Heart left ventricle (tissue), 16 donors: ENCODE results near the gene XAB2. TPM values are rescaled to one million over a fixed set of nuclear protein-coding genes. Genes with fewer than 3 reads are reported as not detected.

Experiments
- ATAC-seq, 4 donors: fragments of 200-7000 bp; cut with Tn5 transposase; one replicate each; pipeline ENCODE4 v1.9.1; 2020 to 2022; ENCODE audit warnings: moderate library complexity in 4 of 4, mild to moderate bottlenecking in 3 of 4, moderate number of reproducible peaks in 1 of 4
- DNase-seq, 5 donors: peaks; one replicate each; pipeline ENCODE4 v3.0.0-alpha.2; 2020
- H3K27ac ChIP-seq, 12 donors: fragments of 200-600 bp; sonication (generic) in 4 of 12; one replicate each; pipeline versions ENCODE4 v1.5.0 to v1.8.0; 2016 to 2022; ENCODE audit warnings: mild to moderate bottlenecking in 2 of 12
- H3K27me3 ChIP-seq, 9 donors: fragments of 200-600 bp; sonication (generic) in 2 of 9; one replicate each; pipeline versions ENCODE4 v1.5.1 to v1.8.0; 2016 to 2022; ENCODE audit warnings: mild to moderate bottlenecking in 3 of 9
- H3K36me3 ChIP-seq, 9 donors: fragments of 200-600 bp; sonication (generic) in 2 of 9; one replicate each; pipeline versions ENCODE4 v1.5.0 to v1.8.0; 2018 to 2022; ENCODE audit warnings: mild to moderate bottlenecking in 2 of 9
- H3K4me1 ChIP-seq, 12 donors: fragments of 200-600 bp; sonication (generic) in 4 of 12; one replicate each; pipeline versions ENCODE4 v1.5.0 to v1.8.0; 2016 to 2022; ENCODE audit warnings: mild to moderate bottlenecking in 3 of 12
- H3K4me3 ChIP-seq, 12 donors: fragments of 200-600 bp; sonication (generic) in 4 of 12; one replicate each; pipeline versions ENCODE4 v1.5.0 to v1.8.0; 2017 to 2022; ENCODE audit warnings: mild to moderate bottlenecking in 9 of 12, moderate library complexity in 4 of 12
- H3K9me3 ChIP-seq, 12 donors: fragments of 200-600 bp; sonication (generic) in 4 of 12; one replicate each; pipeline versions ENCODE4 v1.5.0 to v1.8.0; 2016 to 2022; ENCODE audit warnings: mild to moderate bottlenecking in 1 of 12
- CTCF ChIP-seq, 12 donors: fragments of 200-600 bp; sonication (generic) in 4 of 12; IDR thresholded peaks; one replicate each; pipeline versions ENCODE4 v1.5.0 to v1.8.0; 2018 to 2022; ENCODE audit warnings: antibody characterized with exemption in 12 of 12, mild to moderate bottlenecking in 5 of 12
- POLR2A ChIP-seq, 2 donors: fragments of 450-650 bp; IDR thresholded peaks; one replicate each; pipeline ENCODE4 v1.6.1; 2017; ENCODE audit warnings: antibody characterized with exemption in 2 of 2, mild to moderate bottlenecking in 2 of 2, moderate library complexity in 2 of 2
- WGBS, 4 donors: extraction: QIAGEN DNeasy Blood & Tissue Kit in 2 of 4; methylation state at CpG; one replicate each; pipeline versions ENCODE4 v1.1.5 to v1.1.7; 2013 to 2018; 5-methylcytosine and 5-hydroxymethylcytosine counted together
- intact Hi-C, 10 donors: fragments of 100-400 bp; cut with DNase I; formaldehyde crosslinking; loops; one replicate each; pipeline versions ENCODE4 v1.11.1 to v1.14.2; 2022
- polyA plus RNA-seq, 2 donors: library from polyadenylated mRNA; stranded (reverse); fragments of 200-250 nt; gene quantifications; one replicate each; pipeline ENCODE4 v1.2.3, GENCODE V29; 2013
- total RNA-seq, 9 donors: library from RNA; depleted of rRNA in 2 of 9; stranded (reverse); fragments of >200 nt in 2 of 9; fragmentation: NEBNext Ultra II Directional in 3 of 9; extraction: Animal tissue kit (Norgen Biotek cat#: 25700) in 3 of 9; gene quantifications; one replicate each; pipeline versions ENCODE4 v1.1.0 to v1.2.4, GENCODE V29; 2016 to 2023
- donor health status: ischemic (EF 13 %, LVEDD 7.1; RV severe dilation, severe dysfunction).
- donor health status: healthy with polysubstance abuse.
- donor health status: DM: no; HTN: yes; CAD: no.
- donor health status: DM: no; HTN: no; CAD: no.
- donor health status: ischemic (EF 25% LVEDD 6.9; RV normal size, moderate dysfunction).
- donor health status: ischemic (EF 25% LVEDD 5.7; RV mildly dilated, moderate dysfunction).
- donor health status: healthy.
- donor health status: DM: yes; HTN: yes; CAD: no.
- donor health status: ischemic (EF 35%, LVEDD 5.7; RV mildly dilated, moderate dysfunction).
- donor health status: nonischemic (EF 11% LVEDD 7.7; RV severe dilation, severe dysfunction).
- donor health status: DM: yes; HTN: yes; CAD: no.
- donor health status: PGD.
- donor health status: ischemic (EF 29% LVEDD 5.4; RV normal size, mild dysfunction).
- donor health status: nonischemic (EF 23%, LVEDD 6.1; RV moderate dilation, normal function).

The XAB2 gene
- total and polyA plus RNA-seq, 11 donors, result 16.3 to 36.2 (median 23.6) TPM

GRCh38 chr19:7658219-7658686, 28.9 kb upstream of the XAB2 start:
- no peaks in the 10 kb centered on the region for H3K9me3 ChIP-seq
- DNase-seq (no peak), ATAC-seq (no peak)
- TF ChIP-seq CTCF (IDR thresholded peaks at IDR 0.05) (no peak), POLR2A (IDR thresholded peaks at IDR 0.05) (no peak)
- peak overlapping the region in 1 of 12 donors; percentile 5 for H3K4me3 ChIP-seq
- H3K4me1 ChIP-seq, result peaks cover 0 to 27% (median 0%) of the 10 kb centered on the region in 12 donors
- 33 to 40% (median 35%) methylated on average over 9 of the region's 9 CpGs for WGBS, 4 donors
- peak overlapping the region in 1 of 12 donors; percentile 56 for H3K27ac ChIP-seq
- peaks cover 0 to 22% (median 0%) of the 10 kb centered on the region in 9 donors for H3K27me3 ChIP-seq
- H3K36me3 ChIP-seq, result no peaks in the 10 kb centered on the region
- intact Hi-C loops, result loop anchor here in 3 of 10 donors (10.0 kb wide), 3 partner anchors 137 to 247 kb away; partner anchors contain the start of gene MAP2K7 (in 1 of the 3)

- intact Hi-C loops, result loop anchor here in 3 of 10 donors (10.0 kb wide), 3 partner anchors 138 to 248 kb away; partner anchors contain the start of gene MAP2K7 (in 1 of the 3)
- DNase-seq (no peak), ATAC-seq (peak in 2 of 4 donors; percentile 46 to 70)
- Histone ChIP-seq H3K4me1 (peaks cover 0 to 31% (median 0%) of the 10 kb centered on the region in 12 donors), H3K27me3 (peaks cover 0 to 13% (median 0%) of the 10 kb centered on the region in 9 donors), H3K27ac (peak overlapping the region in 1 of 12 donors; percentile 56), H3K36me3 (no peaks in the 10 kb centered on the region), H3K4me3 (no peak overlapping the region), H3K9me3 (no peaks in the 10 kb centered on the region)
- no peak for TF ChIP-seq CTCF (IDR thresholded peaks at IDR 0.05)
- no peak for TF ChIP-seq POLR2A (IDR thresholded peaks at IDR 0.05)
- 37 to 43% (median 39%) methylated on average over 11 to 14 of the region's 14 CpGs for WGBS, 4 donors
Observed at GRCh38 chr19:7657131-7657751, 27.9 kb upstream of the XAB2 start.

- no peak overlapping the region for H3K27ac ChIP-seq
- peaks cover 0 to 6% (median 0%) of the 10 kb centered on the region in 9 donors for H3K27me3 ChIP-seq
- WGBS, 4 donors, result 54 to 61% (median 58%) methylated on average over 8 of the region's 8 CpGs
- H3K4me1 ChIP-seq, result peaks cover 0 to 33% (median 0%) of the 10 kb centered on the region in 12 donors
- TF ChIP-seq POLR2A (IDR thresholded peaks at IDR 0.05) (no peak), CTCF (IDR thresholded peaks at IDR 0.05) (no peak)
- no peaks in the 10 kb centered on the region for H3K9me3 ChIP-seq
- H3K36me3 ChIP-seq, result no peaks in the 10 kb centered on the region
- DNase-seq (no peak), ATAC-seq (no peak)
- H3K4me3 ChIP-seq, result no peak overlapping the region
- intact Hi-C loops, result loop anchor here in 3 of 10 donors (10.0 kb wide), 3 partner anchors 139 to 249 kb away; partner anchors contain the start of gene MAP2K7 (in 1 of the 3)
Observed at GRCh38 chr19:7655581-7655980, 26.2 kb upstream of the XAB2 start.

- Histone ChIP-seq H3K36me3 (no peaks in the 10 kb centered on the region), H3K9me3 (no peaks in the 10 kb centered on the region), H3K4me1 (peaks cover 0 to 33% (median 0%) of the 10 kb centered on the region in 12 donors), H3K4me3 (no peak overlapping the region), H3K27me3 (peaks cover 0 to 6% (median 0%) of the 10 kb centered on the region in 9 donors), H3K27ac (no peak overlapping the region)
- DNase-seq, result no peak
- TF ChIP-seq CTCF (IDR thresholded peaks at IDR 0.05) (no peak), POLR2A (IDR thresholded peaks at IDR 0.05) (no peak)
- ATAC-seq, result no peak
- 60 to 72% (median 64%) methylated on average over 8 of the region's 8 CpGs for WGBS, 4 donors
- intact Hi-C loops, result loop anchor here in 7 of 10 donors (5.0 to 10.0 kb wide), 6 partner anchors 140 to 598 kb away; partner anchors contain the start of gene MAP2K7 (in 1 of the 7)
Observed at GRCh38 chr19:7654401-7654800, 25.1 kb upstream of the XAB2 start.
